Activated CD8-positive, alpha-beta memory T cell treated with anti-CD3 and anti-CD28 coated beads, Interleukin-2, amount 50 U/mL, for 48 hours (primary cell): ENCODE data around the gene AGAP1.

Source experiments
- DNase-seq: peaks from one replicate; pipeline ENCODE4 v3.0.0-alpha.2; 2020

Gene AGAP1

DNA sequence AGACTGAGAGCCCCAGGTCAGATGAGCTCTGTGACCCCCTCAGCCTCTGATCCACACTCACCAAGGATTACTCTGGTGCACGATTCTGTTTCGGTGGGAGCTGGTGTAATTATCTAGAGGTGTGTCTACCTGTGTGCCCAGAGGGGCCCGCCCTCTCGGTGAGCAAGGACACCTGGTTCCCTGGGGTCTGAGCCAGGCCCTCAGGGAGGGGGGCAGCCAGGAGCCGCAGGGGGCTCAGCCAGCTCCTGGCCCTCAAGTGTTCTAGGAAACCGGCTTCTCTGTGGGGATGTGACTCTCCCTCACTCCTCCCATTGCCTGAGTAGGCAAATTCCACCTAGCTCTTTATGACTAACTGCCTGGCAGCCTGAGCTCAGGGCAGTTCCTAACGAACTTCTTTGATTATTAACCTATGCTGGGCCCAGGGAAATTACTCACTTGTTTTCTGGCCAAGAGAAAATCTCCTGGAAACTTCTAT is 17.4 kb downstream of the AGAP1 start:
- no peak for DNase-seq

DNA sequence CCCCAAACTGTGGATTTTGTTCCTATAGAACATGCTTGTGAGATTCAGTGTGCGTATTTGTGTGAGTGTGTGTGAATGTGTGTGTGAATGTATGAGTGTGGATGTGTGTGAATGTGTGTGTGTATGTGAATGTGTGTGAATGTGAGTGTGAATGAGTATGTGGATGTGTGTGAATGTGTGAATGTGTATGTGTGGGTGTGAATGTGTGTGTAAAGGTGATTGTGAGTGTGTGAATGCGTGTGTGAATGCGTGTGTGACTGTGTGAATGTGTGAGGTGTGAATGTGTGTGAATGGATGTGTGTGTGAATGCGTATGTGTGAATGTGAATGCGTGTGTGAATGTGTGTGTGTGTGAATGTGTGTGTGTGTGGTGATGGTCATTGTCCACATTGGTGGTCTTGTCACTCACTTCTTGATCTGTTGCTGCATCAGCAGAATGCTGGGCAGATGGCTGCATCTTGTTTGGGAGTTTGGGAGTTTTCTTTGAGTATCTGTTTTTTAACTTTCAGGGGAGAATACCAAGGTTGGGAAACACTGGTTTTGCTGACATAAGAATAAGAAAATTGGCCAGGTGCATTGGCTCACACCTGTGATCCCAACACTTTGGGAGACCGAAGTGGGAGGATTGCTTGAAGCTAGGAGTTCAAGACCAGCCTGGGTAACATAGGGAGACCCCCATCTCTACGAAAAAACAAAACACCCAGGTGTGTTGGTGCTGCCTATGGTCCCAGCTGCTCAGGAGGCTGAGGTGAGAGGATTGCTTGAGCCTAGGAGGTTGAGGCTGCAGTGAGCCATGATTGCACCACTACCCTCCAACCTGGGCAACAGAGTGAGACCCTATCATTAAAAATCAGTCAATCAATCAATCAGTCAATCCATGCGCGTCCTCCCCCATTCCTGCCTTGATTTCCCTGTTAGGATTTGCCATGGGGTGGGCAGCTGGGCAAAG is 18.2 kb downstream of the AGAP1 start:
- DNase-seq = no peak

DNA sequence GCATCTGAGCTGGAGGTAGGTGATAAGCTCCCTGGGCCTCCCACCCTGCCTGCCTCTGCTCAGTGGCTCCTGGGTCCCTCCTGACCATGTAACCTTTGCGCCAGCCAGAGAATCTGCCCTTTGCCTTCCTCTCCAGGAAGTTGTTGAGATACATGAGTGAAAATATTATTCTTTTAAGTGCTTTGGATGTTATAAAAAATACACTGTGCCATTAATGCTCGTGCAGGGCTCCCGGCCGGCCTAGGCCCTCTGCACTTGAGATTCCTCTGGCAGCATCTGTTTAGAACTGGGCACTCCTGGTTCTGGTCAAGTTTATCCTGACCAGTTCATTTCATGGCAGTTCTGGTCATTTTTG is 18.8 kb downstream of the AGAP1 start:
- no peak for DNase-seq

DNA sequence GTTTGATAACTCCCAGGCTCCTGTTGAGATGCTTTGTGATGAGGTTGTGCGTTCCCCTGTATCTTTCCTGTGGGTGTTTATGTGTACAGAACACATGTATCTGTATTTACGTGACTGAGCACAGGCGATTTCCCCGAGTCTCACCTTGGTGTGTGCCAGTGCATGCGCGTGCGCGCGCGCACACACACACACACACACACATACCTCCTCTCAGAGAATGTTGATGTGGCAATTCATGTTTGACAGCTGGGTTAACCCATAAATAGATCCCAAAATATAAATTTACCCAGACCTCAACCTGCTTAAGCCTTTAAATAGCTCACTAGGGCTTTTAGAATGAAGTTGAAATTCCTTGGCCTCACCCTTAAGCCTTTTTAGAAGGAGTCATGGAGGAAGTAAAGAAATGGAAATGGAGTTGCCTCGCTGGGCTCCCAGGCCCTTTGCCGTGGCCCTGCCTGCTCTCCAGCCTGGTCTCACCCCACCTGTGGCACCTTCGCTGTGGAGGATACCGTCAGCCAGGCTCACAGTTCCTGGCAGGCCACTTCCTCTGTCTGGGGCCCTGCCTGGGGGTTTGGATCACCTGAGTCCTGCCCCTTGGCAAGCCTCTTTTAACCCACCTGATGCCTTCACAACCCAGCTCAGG is 20.3 kb downstream of the AGAP1 start:
- no peak for DNase-seq

DNA sequence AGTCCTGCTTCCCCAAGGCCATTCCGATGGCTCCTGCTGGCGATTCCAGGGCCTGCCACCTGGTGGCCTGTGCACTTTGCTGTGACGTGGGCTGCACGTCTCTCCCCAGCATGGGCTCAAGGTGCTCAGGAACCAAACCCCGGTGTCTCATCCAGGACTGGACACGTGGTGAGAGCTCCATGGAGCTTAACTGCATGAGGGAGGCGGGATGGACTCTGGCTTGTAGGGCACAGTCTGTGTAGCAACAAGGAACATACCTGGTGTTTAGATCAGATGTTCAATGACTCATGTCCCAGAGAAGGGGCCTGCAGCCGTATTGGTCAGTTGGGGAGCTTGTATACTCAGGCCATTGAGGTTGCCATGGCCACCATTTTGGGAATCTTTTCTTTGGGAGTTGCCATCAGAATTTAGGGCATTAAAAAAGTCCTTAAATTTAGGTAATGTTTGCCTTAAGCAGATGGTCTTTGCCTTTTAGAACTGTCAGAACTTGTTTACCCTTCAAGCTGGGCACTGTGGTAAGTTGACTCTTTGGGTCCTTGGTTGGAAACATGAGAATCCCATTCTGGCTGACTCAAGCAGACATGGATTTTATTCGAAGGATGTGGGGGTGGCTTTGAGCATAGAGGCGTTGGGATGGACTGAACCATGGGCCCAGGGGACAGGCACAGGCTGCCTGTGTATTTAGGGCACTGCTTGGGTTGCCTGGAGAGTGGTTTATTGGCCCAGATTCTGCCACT is 21.0 kb downstream of the AGAP1 start:
- DNase-seq = no peak

DNA sequence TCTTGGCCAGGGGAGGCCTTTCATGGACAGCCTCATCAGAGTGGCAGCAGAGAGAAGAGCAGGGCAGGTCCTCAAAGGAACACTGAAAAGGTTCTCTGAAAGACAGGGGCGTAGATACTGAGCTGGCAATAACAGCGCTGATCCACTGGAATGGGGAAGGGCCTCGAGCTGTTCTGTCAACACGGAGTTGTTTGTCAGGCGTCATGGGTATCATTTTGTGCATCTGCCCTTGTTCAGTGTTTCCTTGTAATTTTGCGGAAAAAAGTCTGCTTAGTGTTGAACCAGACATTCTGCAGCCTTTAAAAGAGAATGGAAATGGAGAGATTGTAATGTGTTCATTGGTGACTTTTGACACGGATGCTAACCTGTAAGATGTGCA is 21.5 kb downstream of the AGAP1 start:
- DNase-seq = no peak

DNA sequence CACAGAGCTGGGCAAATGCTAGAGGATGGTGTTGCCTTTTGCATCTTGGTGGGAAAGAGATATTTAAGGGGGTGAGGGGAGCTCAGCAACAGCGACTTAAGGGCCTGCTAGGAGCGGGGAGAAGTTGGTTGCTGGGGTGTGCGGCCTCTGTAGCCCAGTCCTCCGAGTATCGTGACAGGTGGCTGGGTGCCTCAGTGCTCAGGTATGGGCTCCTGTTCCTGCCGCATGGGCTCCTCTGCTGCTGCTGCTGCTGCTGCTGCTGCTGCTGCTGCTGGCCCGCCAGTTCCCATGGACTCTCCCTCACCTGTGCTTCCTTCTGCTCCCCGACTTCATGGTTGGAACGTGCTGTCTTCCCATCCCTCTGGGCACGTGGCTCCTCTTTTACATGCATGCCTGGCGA is 22.0 kb downstream of the AGAP1 start:
- no peak for DNase-seq

DNA sequence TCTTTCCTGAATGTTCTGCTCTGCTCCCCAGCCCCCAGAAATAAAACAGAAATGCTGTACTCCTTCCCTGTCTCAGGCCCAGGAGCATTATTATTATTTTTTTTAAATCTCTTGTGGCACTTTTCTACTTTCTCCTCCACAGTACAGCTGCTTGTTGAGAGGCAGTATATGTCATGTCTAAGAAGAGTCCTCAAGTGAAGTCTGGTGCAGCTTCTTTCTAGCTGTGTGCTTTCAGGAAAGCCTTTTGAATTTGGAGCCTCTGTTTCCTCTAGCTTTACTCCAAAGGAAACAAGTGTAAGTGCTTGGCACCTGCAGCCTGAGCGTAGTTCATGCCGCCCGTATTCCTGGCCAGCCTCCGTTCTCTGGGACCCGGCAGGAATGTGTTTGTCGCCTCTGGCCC is 22.4 kb downstream of the AGAP1 start:
- no peak for DNase-seq

DNA sequence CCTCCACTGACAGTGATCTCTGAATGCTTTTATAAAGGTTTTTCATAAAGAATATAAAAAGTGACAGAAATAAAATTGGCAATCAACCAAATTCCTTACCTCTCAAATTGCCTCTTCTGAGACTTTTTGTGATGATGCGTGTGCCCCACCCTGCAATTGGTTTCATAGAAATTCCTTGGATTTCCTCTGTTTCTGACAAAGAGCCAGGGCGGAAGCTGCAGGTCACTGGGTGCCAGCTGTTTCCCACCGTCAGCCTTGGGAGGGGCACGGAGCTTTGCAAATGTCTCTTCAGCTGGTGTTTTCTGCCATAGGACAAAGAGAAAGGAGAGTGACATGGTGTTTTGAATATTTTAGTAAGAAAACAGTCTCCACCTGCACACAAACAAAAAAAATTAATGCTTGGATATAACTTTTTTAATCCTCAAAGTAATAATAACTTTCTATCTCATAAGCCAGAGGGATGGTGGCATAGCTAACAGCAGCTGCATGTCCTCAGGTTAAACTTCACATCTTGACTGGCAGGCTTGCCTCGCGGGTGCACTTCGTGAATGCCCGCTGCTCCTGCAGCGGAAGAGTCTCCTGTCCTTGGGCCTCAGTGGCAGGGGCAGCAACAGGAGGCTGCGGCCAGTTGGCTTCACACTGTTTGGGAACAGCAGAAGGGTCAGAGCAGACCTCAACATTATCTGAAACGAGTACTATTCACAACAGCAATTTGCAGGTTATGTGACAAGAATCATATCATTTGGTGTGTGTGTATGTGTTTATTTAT is 24.7 kb downstream of the AGAP1 start:
- no peak for DNase-seq

DNA sequence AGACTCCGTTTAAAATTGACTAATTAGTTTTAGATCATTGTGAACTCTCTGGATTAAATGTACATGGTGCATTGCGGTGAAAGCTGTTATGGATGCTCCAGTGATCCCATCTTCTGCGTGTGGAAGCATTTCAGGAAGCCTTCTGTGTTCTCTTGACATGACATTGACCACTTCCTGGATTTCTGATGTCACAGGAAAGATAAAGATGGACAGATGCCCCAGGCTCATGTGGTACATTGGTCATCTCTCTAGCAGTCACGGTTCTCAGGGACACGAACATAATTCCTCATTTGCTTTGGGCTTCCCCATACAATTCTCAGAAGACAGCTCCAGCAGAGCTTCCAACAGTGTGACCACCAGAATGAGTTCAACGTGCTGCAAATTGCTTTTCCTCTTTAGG is 26.9 kb downstream of the AGAP1 start:
- DNase-seq = no peak

DNA sequence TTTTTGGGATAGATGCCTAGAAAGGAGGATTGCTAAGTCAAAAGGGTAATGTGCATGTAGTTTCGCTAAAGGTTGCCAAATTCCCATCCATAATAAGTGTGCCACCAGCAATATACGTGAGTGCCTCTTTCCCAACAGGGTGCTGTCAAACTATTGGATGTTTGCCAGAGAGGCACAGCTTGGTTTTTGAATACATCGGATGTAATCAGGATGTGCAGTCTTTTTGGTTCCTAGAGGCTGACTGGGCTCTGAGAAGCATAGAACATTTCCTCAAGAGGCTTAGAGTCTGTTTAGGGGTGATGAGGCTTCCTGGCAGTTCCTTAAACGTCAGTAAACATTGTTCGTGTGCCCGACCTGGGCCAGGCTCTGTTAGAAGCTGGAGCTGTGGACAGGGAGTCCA is 28.0 kb downstream of the AGAP1 start:
- no peak for DNase-seq

DNA sequence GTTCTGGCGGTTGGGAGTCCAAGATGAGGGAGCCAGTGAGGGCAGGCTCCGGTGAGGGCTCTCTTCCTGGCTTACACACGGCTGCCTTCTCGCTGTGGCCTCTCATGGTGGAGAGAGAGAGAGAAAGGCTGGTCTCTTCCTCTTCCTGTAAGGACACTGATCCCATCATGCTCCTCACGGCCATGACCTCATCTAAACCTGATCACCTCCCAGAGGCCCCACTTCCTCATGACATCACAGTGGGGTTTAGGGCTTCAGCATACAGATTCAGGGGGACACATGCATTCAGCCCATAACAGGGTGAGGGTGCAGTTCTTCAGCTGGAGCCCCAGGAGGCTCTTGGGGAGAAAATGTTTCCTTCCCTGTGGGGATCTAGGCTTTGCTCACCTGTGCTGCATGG is 29.2 kb downstream of the AGAP1 start:
- no peak for DNase-seq

DNA sequence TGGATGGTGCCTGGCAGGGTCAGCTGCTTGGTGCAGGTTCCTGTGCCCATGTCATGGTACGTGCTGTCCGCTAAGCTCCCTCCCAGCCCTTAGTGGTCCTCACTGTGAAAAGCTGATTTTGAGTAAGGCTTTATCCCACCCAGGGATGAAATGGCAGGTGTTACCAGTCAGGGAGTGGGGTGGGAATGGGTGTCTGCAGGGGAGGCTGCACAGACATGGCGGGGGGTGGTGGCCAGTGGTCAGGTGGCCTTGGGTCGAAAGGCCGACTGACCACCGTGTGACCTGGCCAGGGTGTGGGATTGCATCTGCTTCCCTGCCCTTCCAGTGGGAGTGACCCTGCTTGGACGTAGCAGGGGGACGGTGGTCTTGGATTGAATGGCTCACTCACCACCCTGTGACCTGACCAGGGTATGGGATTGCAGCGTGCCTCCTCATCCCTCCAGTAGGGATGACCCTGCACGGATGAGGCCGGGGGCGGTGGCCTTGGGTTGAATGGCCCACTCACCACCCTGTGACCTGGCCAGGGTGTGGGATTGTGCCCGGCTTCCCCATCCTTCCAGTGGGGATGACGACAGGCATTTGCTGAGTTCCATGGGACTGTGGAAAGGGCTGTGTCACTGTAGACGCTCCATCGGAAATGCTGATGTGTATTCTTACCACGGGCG is 29.8 kb downstream of the AGAP1 start:
- no peak for DNase-seq

DNA sequence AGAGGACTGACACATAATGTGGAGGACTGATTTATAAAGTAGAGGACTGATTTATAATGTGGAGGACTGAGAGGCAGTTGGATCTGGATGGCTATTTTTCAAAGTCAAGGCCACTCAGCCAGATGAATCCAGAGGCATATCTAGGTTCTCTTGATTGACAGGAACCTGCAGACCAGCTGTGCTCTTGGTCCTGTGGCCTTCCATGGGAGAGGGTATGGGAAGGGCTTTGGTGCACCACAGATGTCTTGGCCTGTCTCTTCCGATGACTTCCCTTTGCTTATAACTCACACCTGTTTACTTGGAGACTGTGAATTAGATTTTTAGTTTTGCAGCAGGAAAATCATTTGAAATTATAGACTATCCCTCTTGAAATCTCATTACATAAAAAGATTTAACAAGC is 32.3 kb downstream of the AGAP1 start:
- no peak for DNase-seq

DNA sequence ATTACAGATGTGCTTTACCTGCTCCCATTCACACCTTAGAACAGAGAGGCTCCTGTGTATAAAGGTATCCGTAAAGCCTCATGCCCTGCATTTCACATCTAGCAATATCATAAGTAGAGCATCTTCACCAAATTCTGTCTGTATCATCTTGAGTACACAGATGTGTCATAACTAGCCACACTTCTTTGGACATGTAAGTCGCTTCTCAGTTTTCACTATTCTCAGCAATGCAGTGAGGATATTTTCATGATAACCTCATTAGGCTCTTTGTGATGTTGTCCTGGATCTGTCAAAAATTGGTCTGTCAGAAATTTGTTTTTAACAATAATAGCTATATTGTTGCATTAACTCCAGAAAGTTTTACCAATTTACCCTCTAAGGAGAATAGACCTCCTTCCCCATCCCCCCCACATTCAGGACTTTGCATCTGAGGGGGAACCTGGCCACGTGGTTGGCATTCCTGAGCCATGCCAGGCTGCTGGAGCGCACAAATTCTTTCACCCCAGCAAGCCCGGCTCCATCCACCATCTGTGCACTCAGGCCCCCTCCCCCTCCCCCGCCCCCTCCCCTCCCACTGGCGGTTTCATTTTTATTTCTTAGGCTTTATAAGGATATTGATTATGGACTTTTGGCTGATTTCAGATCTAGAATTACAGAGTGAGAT is 34.1 kb downstream of the AGAP1 start:
- no peak for DNase-seq

DNA sequence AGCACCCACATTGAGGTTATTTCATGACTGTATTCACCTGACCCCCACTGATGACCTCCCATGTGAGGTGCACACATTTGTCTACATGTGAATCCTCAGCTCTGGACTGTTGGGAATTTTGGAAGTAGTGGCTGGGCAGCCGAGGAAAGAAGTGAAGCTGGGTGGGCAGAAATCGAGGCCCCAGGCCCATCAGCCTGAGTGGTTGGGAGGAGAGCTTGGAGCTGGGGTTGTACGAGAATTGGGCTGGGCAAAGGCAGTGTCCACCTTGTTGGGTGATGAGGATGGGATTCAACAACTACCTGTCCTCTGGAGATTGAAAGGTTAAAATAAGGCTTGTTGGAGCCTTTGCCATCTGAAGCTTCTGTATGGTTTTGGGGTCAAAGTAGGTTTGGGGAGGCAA is 35.8 kb downstream of the AGAP1 start:
- DNase-seq = no peak

DNA sequence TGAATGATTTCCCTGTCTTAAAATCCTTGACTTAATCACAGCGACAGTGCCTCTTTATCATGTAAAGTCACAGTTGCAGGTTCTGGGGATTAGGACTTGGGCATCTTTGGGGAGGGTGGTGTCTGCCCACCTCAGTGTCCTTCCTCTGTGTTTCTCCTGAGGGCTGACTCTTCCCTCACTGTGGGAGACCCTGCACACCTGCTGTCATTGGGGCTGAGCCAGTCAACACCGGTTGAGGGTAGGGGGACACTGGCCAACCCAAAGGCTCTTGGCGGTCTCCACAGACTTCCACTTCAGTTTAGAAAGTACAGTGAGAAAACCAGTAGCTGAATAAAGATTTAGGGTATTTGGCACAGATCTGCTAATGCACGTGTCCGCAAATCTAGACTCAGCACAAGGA is 36.9 kb downstream of the AGAP1 start:
- no peak for DNase-seq

DNA sequence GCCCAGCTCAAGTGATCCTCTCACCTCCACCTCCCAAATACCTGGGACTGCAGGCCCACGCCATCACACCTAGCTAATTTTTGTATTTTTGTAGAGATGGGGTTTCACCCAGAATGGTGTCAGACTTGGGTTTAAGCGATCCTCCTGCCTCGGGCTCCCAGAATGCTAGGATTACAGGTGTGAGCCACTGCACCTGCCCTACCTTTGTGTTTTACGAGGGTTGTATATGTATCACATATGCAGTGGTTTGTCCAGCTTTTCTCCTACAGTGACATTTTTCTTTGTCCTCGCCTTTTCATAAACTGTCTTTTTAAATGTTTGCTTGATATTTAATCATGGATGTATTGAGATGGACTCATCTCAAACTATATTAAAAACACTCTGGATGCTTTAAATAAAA is 38.5 kb downstream of the AGAP1 start:
- no peak for DNase-seq

DNA sequence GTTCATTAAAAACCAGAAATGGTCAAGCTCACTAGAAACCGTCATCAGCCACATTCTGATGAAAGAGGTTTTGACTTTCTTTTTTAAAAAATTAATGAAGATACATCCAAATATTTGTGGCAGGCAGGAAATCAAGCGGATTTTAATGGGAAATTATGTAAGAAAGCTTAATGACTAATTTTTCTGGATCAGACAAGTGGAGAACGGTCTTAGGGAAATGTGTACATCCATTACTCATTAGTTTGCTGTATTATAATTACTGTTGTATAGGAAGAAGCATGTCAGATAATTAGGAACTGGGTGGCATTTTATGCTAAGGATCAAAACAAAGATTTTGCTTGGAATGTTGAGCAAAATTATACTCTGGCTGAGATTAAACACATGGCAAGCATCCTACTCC is 39.4 kb downstream of the AGAP1 start:
- no peak for DNase-seq

DNA sequence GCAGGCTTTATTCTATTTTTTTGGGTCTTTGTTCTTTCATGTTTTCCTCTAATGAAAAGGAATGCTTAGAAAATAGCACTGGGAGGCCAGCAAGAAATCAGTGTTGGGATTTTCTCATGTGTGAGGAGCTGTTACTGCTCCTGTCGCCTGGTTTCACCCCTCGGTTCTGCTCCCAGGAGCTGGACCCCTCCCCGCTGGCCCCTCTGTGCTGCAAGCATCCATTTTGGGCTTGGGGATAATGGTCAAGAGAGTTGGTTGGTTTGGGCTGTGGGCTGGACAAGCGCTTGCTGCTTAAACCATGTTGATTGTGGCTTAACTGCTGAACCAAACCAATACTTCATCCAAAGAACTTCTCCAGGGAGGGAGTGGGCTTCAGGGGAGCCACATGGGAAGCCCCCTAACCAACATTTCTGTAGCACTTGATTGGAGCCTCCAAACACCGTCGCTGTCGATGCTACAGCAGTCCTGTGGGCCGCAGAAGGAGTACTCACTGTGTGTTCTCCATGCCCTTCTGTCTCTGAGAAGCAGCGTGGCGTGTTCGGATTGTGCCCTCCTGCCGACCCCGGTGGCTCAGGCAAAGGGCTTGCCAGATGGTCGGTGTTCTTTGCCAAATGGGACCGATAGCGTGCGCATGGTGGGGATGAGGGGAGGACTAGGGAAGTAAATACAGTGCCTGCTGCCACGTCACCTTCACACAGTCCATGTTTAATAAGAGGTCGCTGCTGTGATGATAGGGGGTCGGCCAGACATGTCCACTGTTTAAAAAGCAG is 40.0 kb downstream of the AGAP1 start:
- DNase-seq = no peak
